ENCODE measurements around the gene NOP16.
"Not testable (repeated sequence)": the region's sequence is repeated elsewhere in the genome, so short reads cannot be mapped to it uniquely, and the experiment has no call there.

NOP16 gene

GRCh38 chr5:176408590-176408989 is 20.2 kb upstream of the NOP16 start:
- DNase-seq, result no peak

GRCh38 chr5:176408252-176408573 is 19.8 kb upstream of the NOP16 start:
- not testable (repeated sequence) for DNase-seq

- no peak for DNase-seq
Observed at GRCh38 chr5:176407456-176408251, 19.3 kb upstream of the NOP16 start.

GRCh38 chr5:176406436-176407052 is 18.1 kb upstream of the NOP16 start:
- DNase-seq, result no peak

GRCh38 chr5:176405656-176406435 is 17.4 kb upstream of the NOP16 start:
- no peak for DNase-seq

GRCh38 chr5:176401281-176402205 is 13.1 kb upstream of the NOP16 start:
- no peak for DNase-seq

GRCh38 chr5:176400382-176401156 is 12.2 kb upstream of the NOP16 start:
- no peak for DNase-seq

- DNase-seq, result no peak
Observed at GRCh38 chr5:176397736-176398420, 9.5 kb upstream of the NOP16 start.

GRCh38 chr5:176396330-176396729 is 7.9 kb upstream of the NOP16 start:
- DNase-seq, result no peak

- no peak for DNase-seq
Observed at GRCh38 chr5:176394881-176395675, 6.7 kb upstream of the NOP16 start.

GRCh38 chr5:176394096-176394495 is 5.7 kb upstream of the NOP16 start:
- no peak for DNase-seq

GRCh38 chr5:176392526-176392925 is 4.1 kb upstream of the NOP16 start:
- DNase-seq, result no peak

GRCh38 chr5:176391999-176392398 is 3.6 kb upstream of the NOP16 start:
- DNase-seq, result peak; percentile 34

GRCh38 chr5:176391479-176391878 is 3.1 kb upstream of the NOP16 start:
- no peak for DNase-seq

GRCh38 chr5:176389135-176390123 is 1.0 kb upstream of the NOP16 start:
- no peak for DNase-seq

- no peak for DNase-seq
Observed at GRCh38 chr5:176388003-176388443, 375 bp downstream of the NOP16 start.

GRCh38 chr5:176387384-176387925 is 943 bp downstream of the NOP16 start:
- DNase-seq, result no peak

- DNase-seq, result no peak
Observed at GRCh38 chr5:176386491-176386890, 1.9 kb downstream of the NOP16 start.

- no peak for DNase-seq
Observed at GRCh38 chr5:176384991-176385390, 3.4 kb downstream of the NOP16 start.

Measured in GDM1 (cell line).